NCI-H2227 treated with DMSO at 0.1 percent for 48 hours (cell line): Measurements from ENCODE around the gene CKAP5.

Source experiments
- DNase-seq: peaks from one replicate; lab custom pipeline; 2025; lab: John Stamatoyannopoulos, UW

The CKAP5 gene

GRCh38 chr11:46845740-46846509, at the start of gene CKAP5:
Gene CKAP5 (minus strand): TSS chr11:46846280. CDS start chr11:46821231, 25,049 bp downstream.
- DNase-seq, result peak; percentile 94

- DNase-seq, result no peak
These were observed 49.7 kb upstream of the CKAP5 start for GRCh38 chr11:46895821-46896220.

GRCh38 chr11:46894961-46895360, 48.9 kb upstream of the CKAP5 start:
- no peak for DNase-seq

GRCh38 chr11:46894506-46894905, 48.4 kb upstream of the CKAP5 start:
- DNase-seq, result no peak

- DNase-seq, result no peak
These were observed 46.8 kb upstream of the CKAP5 start for GRCh38 chr11:46892838-46893237.

GRCh38 chr11:46892109-46892508, 46.0 kb upstream of the CKAP5 start:
- no peak for DNase-seq

- no peak for DNase-seq
These were observed 44.6 kb upstream of the CKAP5 start for GRCh38 chr11:46890665-46891064.

GRCh38 chr11:46889689-46890475, 43.8 kb upstream of the CKAP5 start:
- peak; percentile 79 for DNase-seq

- DNase-seq, result no peak
These were observed 43.2 kb upstream of the CKAP5 start for GRCh38 chr11:46889251-46889650.

- DNase-seq, result no peak
These were observed 42.6 kb upstream of the CKAP5 start for GRCh38 chr11:46888636-46889035.

- DNase-seq, result no peak
These were observed 40.1 kb upstream of the CKAP5 start for GRCh38 chr11:46886211-46886610.

- no peak for DNase-seq
These were observed 33.0 kb upstream of the CKAP5 start for GRCh38 chr11:46879056-46879585.

- DNase-seq, result no peak
These were observed 31.5 kb upstream of the CKAP5 start for GRCh38 chr11:46877580-46877979.

- no peak for DNase-seq
These were observed 30.4 kb upstream of the CKAP5 start for GRCh38 chr11:46876471-46876870.

GRCh38 chr11:46874586-46874985, 28.5 kb upstream of the CKAP5 start:
- no peak for DNase-seq

GRCh38 chr11:46868912-46869311, 22.8 kb upstream of the CKAP5 start:
- DNase-seq, result no peak

GRCh38 chr11:46865340-46865739, 19.3 kb upstream of the CKAP5 start:
- no peak for DNase-seq

GRCh38 chr11:46860218-46860617, 14.1 kb upstream of the CKAP5 start:
- no peak for DNase-seq

- no peak for DNase-seq
These were observed 13.0 kb upstream of the CKAP5 start for GRCh38 chr11:46858920-46859546.

GRCh38 chr11:46857666-46858065, 11.6 kb upstream of the CKAP5 start:
- DNase-seq, result no peak

GRCh38 chr11:46856605-46857343, 10.7 kb upstream of the CKAP5 start:
- DNase-seq, result no peak

GRCh38 chr11:46855863-46856262, 9.8 kb upstream of the CKAP5 start:
- DNase-seq, result no peak
